C4-2B (cell line): ENCODE results near the gene SLC33A1.

Source experiments
- CTCF ChIP-seq: fragments of 450-650 bp; conservative IDR thresholded peaks from 2 replicates; pipeline ENCODE4 v1.5.1; 2017; ENCODE audit warnings: mild to moderate bottlenecking
- ZFX ChIP-seq: fragments of 450-650 bp; IDR thresholded peaks from 2 replicates; pipeline ENCODE4 v1.6.1; 2017

- TF ChIP-seq CTCF, result no peak; the same call in 1 of the 2 replicates
- TF ChIP-seq ZFX, result no peak
Measured at GRCh38 chr3:155859859-155860258, 5.6 kb upstream of the SLC33A1 start.
